ENCODE results near the gene TRIM39. TPM values are rescaled to one million over a fixed set of nuclear protein-coding genes. Genes with fewer than 3 reads are reported as not detected.

TRIM39 gene
- total and polyA plus RNA-seq, 9 of the 15 experiments (the other 6 are each of a cell fraction or from before 2014, with no cell fraction given), result 5.6 to 17.7 (median 12.8) TPM

- 0 out of 2 replicates have a peak, but pooled peaks have one; percentile 63 for TF ChIP-seq TOE1 (IDR thresholded peaks at IDR 0.05; ENCODE audit: borderline replicate concordance)
- no peak for TF ChIP-seq TOE1 (CRISPR knock-in tag; IDR thresholded peaks at IDR 0.05; ENCODE audit: borderline replicate concordance, low read depth)
- TF ChIP-seq ZBTB8A (IDR thresholded peaks at IDR 0.05; ENCODE audit: partially characterized antibody), result no peak
- no peak for TF ChIP-seq MCM3 (IDR thresholded peaks at IDR 0.05)
- TF ChIP-seq U2AF1 (optimal IDR thresholded peaks at IDR 0.05; ENCODE audit: low read depth, low read length), result no peak
- TF ChIP-seq HBP1 (CRISPR knock-in tag; IDR thresholded peaks at IDR 0.05), result 0 out of 2 replicates have a peak, but pooled peaks have one; percentile 50
- no peak for TF ChIP-seq USF2 (CRISPR knock-in tag; IDR thresholded peaks at IDR 0.05)
- TF ChIP-seq MLLT1 (IDR thresholded peaks at IDR 0.05), result no peak
- peak; percentile 83 for TF ChIP-seq TFAP4 (CRISPR knock-in tag; IDR thresholded peaks at IDR 0.05; ENCODE audit: borderline replicate concordance)
- peak; percentile 58 for TF ChIP-seq CCNT2 (IDR thresholded peaks at IDR 0.05; ENCODE audit: borderline replicate concordance, extremely low read depth, insufficient read length, low read depth, low read length)
- peak; percentile 89; the same call in 1 of the 2 replicates for TF ChIP-seq RB1 (IDR thresholded peaks at IDR 0.05; ENCODE audit: low read depth)
- no peak for TF ChIP-seq NFIX (CRISPR knock-in tag; IDR thresholded peaks at IDR 0.05; ENCODE audit: low read depth)
- TF ChIP-seq SIN3A (IDR thresholded peaks at IDR 0.05; ENCODE audit: borderline replicate concordance in 2 of 2, control insufficient read depth in 1 of 2, low read depth in 2 of 2, low read length in 2 of 2), result peak; percentile 85 to 88; a peak in 3 of 4 replicates
- peak; percentile 64 to 67 for TF ChIP-seq NRF1 (conservative IDR thresholded peaks at IDR 0.05 in 1 of 2, IDR thresholded peaks at IDR 0.05 in 1 of 2)
- no peak for TF ChIP-seq ARID2 (IDR thresholded peaks at IDR 0.05)
- no peak for TF ChIP-seq NBN (IDR thresholded peaks at IDR 0.05; ENCODE audit: low read depth)
- no peak for TF ChIP-seq ILK (tag; IDR thresholded peaks at IDR 0.05; ENCODE audit: borderline replicate concordance, low read depth)
- 0 out of 2 replicates have a peak, but pooled peaks have one; percentile 52 for TF ChIP-seq NR1H2 (CRISPR knock-in tag; IDR thresholded peaks at IDR 0.05)
- 0 out of 2 replicates have a peak, but pooled peaks have one; percentile 13 for TF ChIP-seq TRIM28 (IDR thresholded peaks at IDR 0.05)
- TF ChIP-seq TBL1XR1 (IDR thresholded peaks at IDR 0.05; ENCODE audit: low read length in 2 of 2), result peak in 1 of 2 experiments; percentile 36; a peak in 1 of 4 replicates
- peak; percentile 97 for TF ChIP-seq POLR2A (conservative IDR thresholded peaks at IDR 0.05)
- TF ChIP-seq WHSC1 (IDR thresholded peaks at IDR 0.05; ENCODE audit: low read length), result no peak
- TF ChIP-seq ZNF12 (CRISPR knock-in tag; IDR thresholded peaks at IDR 0.05), result peak; percentile 83; the same call in 1 of the 2 replicates
- peak; percentile 68 for TF ChIP-seq MAX (CRISPR knock-in tag; IDR thresholded peaks at IDR 0.05)
Observed at GRCh38 chr6:30344868-30345671, 18.3 kb downstream of the TRIM39 start, which contains the start of gene RPP21 (continued).
